Fibroblast of skin of right quadriceps (primary cell): Measurements from ENCODE around the gene FMO2.
"Not testable (repeated sequence)": the region's sequence is repeated elsewhere in the genome, so short reads cannot be mapped to it uniquely, and the experiment has no call there.

Source experiments
- DNase-seq: peaks from one replicate; pipeline ENCODE4 v3.0.0-alpha.2; 2013

Gene FMO2

GRCh38 chr1:171220081-171220420 lies 35.0 kb downstream of the FMO2 start:
- peak; percentile 97 for DNase-seq

- DNase-seq, result peak; percentile 77
Observed at GRCh38 chr1:171220581-171221054, 35.5 kb downstream of the FMO2 start.

GRCh38 chr1:171221665-171222591 lies 36.8 kb downstream of the FMO2 start:
- no peak for DNase-seq

- DNase-seq, result peak; percentile 26
Observed at GRCh38 chr1:171222936-171223335, 37.8 kb downstream of the FMO2 start.

- not testable (repeated sequence) for DNase-seq
Observed at GRCh38 chr1:171224257-171224656, 39.2 kb downstream of the FMO2 start.

GRCh38 chr1:171226747-171227370 lies 41.8 kb downstream of the FMO2 start:
- DNase-seq, result peak; percentile 76

- no peak for DNase-seq
Observed at GRCh38 chr1:171231326-171231725, 46.2 kb downstream of the FMO2 start.

- DNase-seq, result no peak
Observed at GRCh38 chr1:171233183-171233582, 48.1 kb downstream of the FMO2 start.

GRCh38 chr1:171236231-171236630 lies 51.1 kb downstream of the FMO2 start:
- DNase-seq, result not testable (repeated sequence)

- no peak for DNase-seq
Observed at GRCh38 chr1:171243878-171244277, 58.8 kb downstream of the FMO2 start.

- peak; percentile 38 for DNase-seq
Observed at GRCh38 chr1:171245458-171246064, 60.5 kb downstream of the FMO2 start.

GRCh38 chr1:171247501-171247900 lies 62.4 kb downstream of the FMO2 start:
- DNase-seq, result no peak

- DNase-seq, result no peak
Observed at GRCh38 chr1:171248302-171248701, 63.2 kb downstream of the FMO2 start, which contains the start of gene FMO1. Gene FMO1, plus strand, starts transcription at chr1:171248494. Its CDS starts 9,594 bp downstream, at chr1:171258088.

- DNase-seq, result no peak
Observed at GRCh38 chr1:171248841-171249240, 63.7 kb downstream of the FMO2 start.

- no peak for DNase-seq
Observed at GRCh38 chr1:171250263-171250662, 65.2 kb downstream of the FMO2 start.

- DNase-seq, result peak; percentile 44
Observed at GRCh38 chr1:171251042-171251951, 66.2 kb downstream of the FMO2 start.

- no peak for DNase-seq
Observed at GRCh38 chr1:171251952-171252300, 66.8 kb downstream of the FMO2 start.

- no peak for DNase-seq
Observed at GRCh38 chr1:171252482-171252881, 67.4 kb downstream of the FMO2 start.

- peak; percentile 74 for DNase-seq
Observed at GRCh38 chr1:171254859-171255258, 69.8 kb downstream of the FMO2 start.

- DNase-seq, result peak; percentile 75
Observed at GRCh38 chr1:171256940-171257606, 72.0 kb downstream of the FMO2 start.

GRCh38 chr1:171257607-171258076 lies 72.5 kb downstream of the FMO2 start:
- DNase-seq, result no peak

GRCh38 chr1:171258429-171258828 lies 73.3 kb downstream of the FMO2 start:
- DNase-seq, result no peak
